Prostate gland (tissue), 2 donors: ENCODE results near the gene ZNF764. TPM values are rescaled to one million over a fixed set of nuclear protein-coding genes. Genes with fewer than 3 reads are reported as not detected.

Experiments
- DNase-seq: peaks from one replicate; pipeline ENCODE4 v3.0.0-alpha.2; 2019; ENCODE audit warnings: low spot score
- H3K27ac ChIP-seq, 2 donors: fragments of 200-600 bp; sonication (generic); 2 replicates each; pipeline ENCODE4 v1.5.1; 2017 to 2019
- H3K27me3 ChIP-seq: fragments of 200-600 bp; sonication (generic); replicated peaks from 2 replicates; pipeline ENCODE4 v1.5.1; 2019; ENCODE audit not compliant: insufficient read depth
- H3K36me3 ChIP-seq, 2 donors: fragments of 200-600 bp; sonication (generic); 1 replicate in 1 of 2; 2 replicates in 1 of 2; pipeline versions ENCODE4 v1.5.1 to v1.8.1; 2017 to 2019
- H3K4me1 ChIP-seq: fragments of 200-600 bp; sonication (generic); replicated peaks from 2 replicates; pipeline ENCODE4 v1.5.1; 2019
- H3K4me3 ChIP-seq, 2 donors: fragments of 200-600 bp; sonication (generic); 2 replicates each; pipeline ENCODE4 v1.5.1; 2017 to 2019
- H3K9me3 ChIP-seq: fragments of 200-600 bp; sonication (generic); 2 replicates; pipeline ENCODE4 v1.5.1; 2017
- POLR2A ChIP-seq: fragments of 450-650 bp; IDR thresholded peaks from one replicate; pipeline ENCODE4 v1.6.1; 2016; ENCODE audit warnings: antibody characterized with exemption, mild to moderate bottlenecking
- POLR2AphosphoS5 ChIP-seq: sonication (generic); formaldehyde crosslinking; IDR thresholded peaks from one replicate; pipeline ENCODE4 v1.6.1; 2017; ENCODE audit warnings: antibody characterized with exemption
- WGBS: methylation state at CpG from one replicate; pipeline ENCODE4 v1.1.5; 2018; 5-methylcytosine and 5-hydroxymethylcytosine counted together
- intact Hi-C: fragments of 100-400 bp; cut with DNase I; formaldehyde crosslinking; loops from one replicate; pipeline ENCODE4 v1.14.2; 2022
- total RNA-seq, 2 donors: library from RNA; depleted of rRNA; stranded (reverse); fragments of >200 nt; gene quantifications; one replicate each; pipeline ENCODE4 v1.1.0, GENCODE V29; 2016
- TF ChIP-seq, protein P1 (sequence below), 4 experiments: fragments of 200-600 bp in 2 of 4; fragments of 450-650 bp in 2 of 4; sonication (generic) in 2 of 4; IDR thresholded peaks; 1 replicate in 3 of 4; 2 replicates in 1 of 4; pipeline ENCODE4 v1.5.1; 2016 to 2019; ENCODE audit warnings: antibody characterized with exemption in 4 of 4, mild to moderate bottlenecking in 2 of 4, moderate library complexity in 2 of 4

Gene ZNF764
- total RNA-seq, 2 donors from 2014 or later = 15.7 to 22.5 TPM

DNA sequence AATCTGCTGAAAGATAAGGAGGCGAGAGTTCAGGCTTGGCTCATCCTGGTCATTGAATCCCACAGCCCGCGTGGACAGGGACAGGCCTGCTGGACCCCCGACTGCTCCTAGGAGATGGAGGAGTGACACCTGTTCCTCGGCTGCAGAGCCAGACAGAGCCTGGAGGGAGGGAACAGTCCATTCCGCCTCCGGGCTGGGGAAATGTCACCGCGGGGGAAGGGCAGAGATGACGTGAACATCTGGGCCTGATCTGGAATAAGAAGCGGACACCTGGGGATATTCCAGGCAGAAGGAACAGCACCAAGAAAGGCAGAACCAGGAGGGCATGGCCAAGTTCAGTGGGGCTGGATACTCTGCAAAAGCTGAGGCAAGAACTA is 25.0 kb downstream of the ZNF764 start:
- H3K27ac ChIP-seq = peak overlapping the region; percentile 90 to 94
- peak overlapping the region in 1 of 2 donors; percentile 51 for H3K4me3 ChIP-seq
- H3K4me1 ChIP-seq = peaks cover 10% of the 10 kb centered on the region
- no peak for DNase-seq
- WGBS = 55% methylated on average over 11 of the region's 11 CpGs
- TF ChIP-seq, protein P1, sequence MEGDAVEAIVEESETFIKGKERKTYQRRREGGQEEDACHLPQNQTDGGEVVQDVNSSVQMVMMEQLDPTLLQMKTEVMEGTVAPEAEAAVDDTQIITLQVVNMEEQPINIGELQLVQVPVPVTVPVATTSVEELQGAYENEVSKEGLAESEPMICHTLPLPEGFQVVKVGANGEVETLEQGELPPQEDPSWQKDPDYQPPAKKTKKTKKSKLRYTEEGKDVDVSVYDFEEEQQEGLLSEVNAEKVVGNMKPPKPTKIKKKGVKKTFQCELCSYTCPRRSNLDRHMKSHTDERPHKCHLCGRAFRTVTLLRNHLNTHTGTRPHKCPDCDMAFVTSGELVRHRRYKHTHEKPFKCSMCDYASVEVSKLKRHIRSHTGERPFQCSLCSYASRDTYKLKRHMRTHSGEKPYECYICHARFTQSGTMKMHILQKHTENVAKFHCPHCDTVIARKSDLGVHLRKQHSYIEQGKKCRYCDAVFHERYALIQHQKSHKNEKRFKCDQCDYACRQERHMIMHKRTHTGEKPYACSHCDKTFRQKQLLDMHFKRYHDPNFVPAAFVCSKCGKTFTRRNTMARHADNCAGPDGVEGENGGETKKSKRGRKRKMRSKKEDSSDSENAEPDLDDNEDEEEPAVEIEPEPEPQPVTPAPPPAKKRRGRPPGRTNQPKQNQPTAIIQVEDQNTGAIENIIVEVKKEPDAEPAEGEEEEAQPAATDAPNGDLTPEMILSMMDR (IDR thresholded peaks at IDR 0.05) = no peak
- TF ChIP-seq POLR2A (no peak), POLR2AphosphoS5 (no peak)
- H3K9me3 ChIP-seq = no peaks in the 10 kb centered on the region
- intact Hi-C loops = no loop called here
- H3K27me3 ChIP-seq = no peaks in the 10 kb centered on the region
- no peaks in the 10 kb centered on the region for H3K36me3 ChIP-seq

DNA sequence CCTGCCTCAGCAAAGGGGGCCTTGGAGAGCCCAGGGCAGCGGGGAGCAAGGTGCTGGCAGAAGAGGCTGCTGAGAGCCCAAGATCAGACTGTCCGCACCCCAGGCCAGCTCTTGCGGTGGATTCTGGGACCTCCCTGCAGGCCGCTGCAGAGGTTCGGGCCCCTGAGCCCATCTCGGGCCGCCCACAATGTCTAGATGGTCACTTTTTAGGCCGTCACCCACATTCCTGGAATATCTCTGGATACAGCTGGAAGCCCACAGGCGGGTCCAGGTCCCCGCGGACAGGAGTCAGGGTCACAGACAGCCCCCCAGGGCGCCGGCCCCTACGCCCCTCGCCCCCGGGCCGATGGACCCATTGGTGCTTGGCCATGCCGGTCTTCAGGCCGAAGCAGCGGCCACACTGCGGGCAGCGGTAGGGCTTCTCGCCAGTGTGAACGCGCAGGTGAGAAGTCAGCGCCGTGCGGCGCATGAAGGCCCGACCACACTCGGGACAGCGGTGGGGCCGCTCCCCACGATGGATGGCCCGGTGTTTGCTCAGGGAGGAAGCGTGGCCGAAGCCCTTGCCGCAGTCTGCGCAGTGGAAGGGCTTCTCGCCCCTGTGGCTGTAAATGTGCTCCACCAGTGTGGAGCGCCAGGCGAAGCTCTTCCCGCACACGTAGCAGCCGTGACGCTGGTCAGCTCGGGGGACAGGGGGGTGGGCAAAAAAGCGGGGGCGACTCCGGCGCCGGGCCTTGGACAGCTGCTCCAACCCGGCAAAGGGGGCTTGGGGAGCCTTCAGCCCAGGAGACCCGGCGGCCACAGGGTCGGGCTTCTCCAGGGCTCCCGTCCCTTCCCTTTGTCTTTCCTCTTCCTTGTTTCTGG is 25.7 kb downstream of the ZNF764 start:
- Histone ChIP-seq H3K9me3 (no peaks in the 10 kb centered on the region), H3K27me3 (no peaks in the 10 kb centered on the region), H3K4me1 (peaks cover 10% of the 10 kb centered on the region), H3K36me3 (no peaks in the 10 kb centered on the region), H3K27ac (peak overlapping the region in 1 of 2 donors; percentile 94), H3K4me3 (no peak overlapping the region)
- 92% methylated on average over 57 of the region's 57 CpGs for WGBS
- TF ChIP-seq POLR2A (no peak), POLR2AphosphoS5 (no peak)
- TF ChIP-seq, protein P1 (IDR thresholded peaks at IDR 0.05) = no peak
- intact Hi-C loops = no loop called here
- no peak for DNase-seq

DNA sequence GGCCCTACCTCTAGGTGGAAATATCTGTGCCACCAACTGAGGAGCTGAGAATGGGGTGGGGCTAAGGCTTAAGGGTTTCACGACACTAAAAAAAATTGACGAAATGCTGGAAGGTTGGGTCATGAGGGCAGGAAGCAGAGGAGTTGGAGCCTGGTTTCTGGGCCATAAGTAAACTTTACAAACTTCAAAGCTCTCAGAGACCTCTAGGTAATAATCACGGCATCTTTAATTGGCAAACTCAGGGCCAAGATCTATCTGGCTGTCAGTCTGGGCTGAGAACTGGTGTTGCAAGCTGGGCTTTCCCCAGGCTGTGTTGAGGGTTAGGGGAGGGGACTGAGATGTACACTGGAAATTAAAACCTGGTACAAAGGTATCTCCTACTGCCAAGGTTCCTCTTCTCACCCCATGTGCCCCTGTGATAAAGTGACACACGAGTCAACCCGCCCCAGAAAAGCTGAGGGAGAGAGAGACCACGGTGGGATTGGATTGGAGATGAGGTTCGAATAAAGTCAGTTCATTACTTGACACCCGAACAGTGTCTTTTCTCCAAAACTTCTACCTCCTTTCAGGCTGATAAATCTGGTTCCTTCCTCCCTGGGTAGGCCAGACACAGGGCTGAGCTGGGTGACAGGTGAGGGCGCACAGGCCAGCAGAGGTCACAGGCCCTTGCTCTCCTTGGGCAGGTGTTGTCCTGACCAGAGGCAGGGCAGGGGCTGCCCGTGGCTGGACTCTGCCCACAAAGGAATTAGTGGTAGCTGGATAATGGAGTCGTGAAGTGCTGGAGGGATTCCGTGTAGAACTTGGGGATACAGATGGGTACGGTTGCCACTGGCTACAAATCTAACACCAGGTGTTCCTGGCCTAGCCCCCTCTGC is 27.8 kb downstream of the ZNF764 start:
- H3K27ac ChIP-seq = no peak overlapping the region
- no peak for DNase-seq
- H3K9me3 ChIP-seq = no peaks in the 10 kb centered on the region
- no peak overlapping the region for H3K4me3 ChIP-seq
- intact Hi-C loops = no loop called here
- no peak for TF ChIP-seq POLR2AphosphoS5
- TF ChIP-seq, protein P1 (IDR thresholded peaks at IDR 0.05) = no peak
- no peak for TF ChIP-seq POLR2A
- H3K27me3 ChIP-seq = no peaks in the 10 kb centered on the region
- H3K36me3 ChIP-seq = no peaks in the 10 kb centered on the region
- peaks cover 6% of the 10 kb centered on the region for H3K4me1 ChIP-seq
- WGBS = 60% methylated on average over 13 of the region's 13 CpGs

DNA sequence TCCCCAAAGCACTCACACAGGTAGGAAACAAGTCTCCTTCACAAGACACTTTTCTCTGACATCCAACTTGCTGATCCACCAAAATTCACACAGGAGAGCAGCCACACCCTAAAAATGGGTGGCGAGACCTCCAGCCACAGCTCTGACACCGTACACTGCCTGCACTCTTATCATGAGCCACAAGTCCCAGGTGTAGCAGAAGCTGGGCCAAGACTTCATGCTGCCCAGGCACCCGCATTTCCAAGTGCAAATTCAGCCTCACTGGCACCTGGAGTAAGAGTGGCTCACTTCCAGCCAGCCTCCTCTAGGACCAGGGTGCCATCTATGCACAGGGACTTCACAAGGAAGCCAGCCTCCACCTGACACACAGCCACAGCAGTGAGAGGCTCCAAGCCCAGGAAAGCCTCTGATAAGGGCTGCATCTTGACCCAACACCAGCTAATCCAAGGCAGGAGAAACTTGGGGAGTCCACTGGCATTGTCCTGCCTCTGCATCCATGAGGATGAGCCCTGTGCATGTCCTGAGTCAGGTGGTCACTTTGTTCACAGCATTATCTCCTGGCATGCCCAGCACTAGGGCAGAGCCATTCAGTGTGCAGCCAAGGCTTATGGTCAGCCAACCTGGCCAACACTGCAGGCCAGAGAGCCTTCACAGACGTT is 29.2 kb downstream of the ZNF764 start:
- Histone ChIP-seq H3K27ac (peak overlapping the region; percentile 96 to 99), H3K36me3 (peaks cover 0 to 4% of the 10 kb centered on the region in 2 donors), H3K27me3 (no peaks in the 10 kb centered on the region), H3K4me1 (peaks cover 6% of the 10 kb centered on the region), H3K9me3 (no peaks in the 10 kb centered on the region), H3K4me3 (no peak overlapping the region)
- DNase-seq = no peak
- intact Hi-C loops = loop anchor here (5.0 kb wide), 1 partner anchor 97 kb away; the partner anchor contains the start of gene DCTPP1
- 64% methylated on average over 4 of the region's 4 CpGs for WGBS
- TF ChIP-seq, protein P1 (IDR thresholded peaks at IDR 0.05) = no peak
- TF ChIP-seq POLR2AphosphoS5 (no peak), POLR2A (no peak)
